GM21515 (cell line): ENCODE results near the gene SLAMF9.
"Not testable (repeated sequence)": the region's sequence is repeated elsewhere in the genome, so short reads cannot be mapped to it uniquely, and the experiment has no call there.

Source experiments
- ATAC-seq: cut with Tn5 transposase; IDR thresholded peaks from one replicate; pipeline ENCODE4 v1.9.1; 2021; ENCODE audit not compliant: unreplicated experiment

The SLAMF9 gene

GRCh38 chr1:159921700-159922504 lies 32.1 kb downstream of the SLAMF9 start:
- no peak for ATAC-seq

GRCh38 chr1:159921251-159921650 lies 32.8 kb downstream of the SLAMF9 start:
- peak; percentile 28 for ATAC-seq

GRCh38 chr1:159920651-159921050 lies 33.4 kb downstream of the SLAMF9 start:
- no peak for ATAC-seq

- no peak for ATAC-seq
Measured at GRCh38 chr1:159920202-159920601, 33.8 kb downstream of the SLAMF9 start.

- no peak for ATAC-seq
Measured at GRCh38 chr1:159919236-159919865, 34.7 kb downstream of the SLAMF9 start.

GRCh38 chr1:159918352-159919200 lies 35.5 kb downstream of the SLAMF9 start:
- no peak for ATAC-seq

GRCh38 chr1:159917533-159918351 lies 36.3 kb downstream of the SLAMF9 start:
- ATAC-seq, result no peak

- ATAC-seq, result no peak
Measured at GRCh38 chr1:159916242-159917051, 37.6 kb downstream of the SLAMF9 start.

- ATAC-seq, result no peak
Measured at GRCh38 chr1:159915571-159916241, 38.3 kb downstream of the SLAMF9 start.

- no peak for ATAC-seq
Measured at GRCh38 chr1:159914252-159915018, 39.6 kb downstream of the SLAMF9 start.

GRCh38 chr1:159913451-159914192 lies 40.4 kb downstream of the SLAMF9 start:
- ATAC-seq, result no peak

GRCh38 chr1:159911326-159912070 lies 42.5 kb downstream of the SLAMF9 start:
- ATAC-seq, result no peak

- no peak for ATAC-seq
Measured at GRCh38 chr1:159908031-159908940, 45.8 kb downstream of the SLAMF9 start.

- ATAC-seq, result no peak
Measured at GRCh38 chr1:159906960-159907359, 47.1 kb downstream of the SLAMF9 start.

GRCh38 chr1:159904036-159904435 lies 50.0 kb downstream of the SLAMF9 start:
- ATAC-seq, result not testable (repeated sequence)

- ATAC-seq, result no peak
Measured at GRCh38 chr1:159902541-159902940, 51.5 kb downstream of the SLAMF9 start.
